HG02642 (cell line): ENCODE data around the gene LRRFIP2.
"Not testable (repeated sequence)": the region's sequence is repeated elsewhere in the genome, so short reads cannot be mapped to it uniquely, and the experiment has no call there.

Source experiments
- ATAC-seq: cut with Tn5 transposase; IDR thresholded peaks from one replicate; pipeline ENCODE4 v1.9.1; 2021; ENCODE audit warnings: mild to moderate bottlenecking; ENCODE audit not compliant: unreplicated experiment, poor library complexity

LRRFIP2 gene

DNA sequence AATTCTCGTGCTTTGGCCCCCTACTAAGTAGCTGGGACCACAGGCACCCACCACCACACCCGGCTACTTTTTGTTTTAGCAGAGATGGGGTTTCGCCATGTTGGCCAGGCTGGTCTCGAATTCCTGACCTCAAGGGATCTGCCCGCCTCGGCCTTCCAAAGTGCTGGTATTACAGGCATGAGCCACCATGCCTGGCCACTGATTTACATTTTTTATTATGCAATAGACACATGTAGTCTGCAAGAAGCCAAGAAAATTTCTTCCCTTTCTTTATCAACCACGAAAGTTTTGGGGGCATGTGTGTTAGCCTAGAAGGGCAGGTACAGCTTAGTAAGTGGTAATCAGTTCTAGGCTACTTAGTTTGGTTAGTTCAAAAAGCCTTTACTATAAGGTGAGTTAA is 51.1 kb downstream of the LRRFIP2 start:
- ATAC-seq = no peak

DNA sequence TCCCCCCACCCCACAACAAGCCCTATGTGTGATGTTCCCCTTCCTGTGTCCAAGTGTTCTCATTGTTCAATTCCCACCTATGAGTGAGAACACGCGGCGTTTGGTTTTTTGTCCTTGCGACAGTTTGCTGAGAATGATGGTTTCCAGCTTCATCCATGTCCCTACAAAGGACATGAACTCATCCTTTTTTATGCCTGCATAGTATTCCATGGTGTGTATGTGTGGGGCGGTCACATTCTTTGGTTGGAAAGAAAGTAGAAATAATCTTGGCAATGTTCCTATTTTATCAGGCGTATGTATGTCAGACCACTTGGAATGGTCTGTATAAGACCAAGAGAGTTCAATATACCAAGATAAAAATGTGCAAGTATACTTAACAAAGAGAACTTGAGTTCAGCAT is 52.3 kb downstream of the LRRFIP2 start:
- ATAC-seq = not testable (repeated sequence)

DNA sequence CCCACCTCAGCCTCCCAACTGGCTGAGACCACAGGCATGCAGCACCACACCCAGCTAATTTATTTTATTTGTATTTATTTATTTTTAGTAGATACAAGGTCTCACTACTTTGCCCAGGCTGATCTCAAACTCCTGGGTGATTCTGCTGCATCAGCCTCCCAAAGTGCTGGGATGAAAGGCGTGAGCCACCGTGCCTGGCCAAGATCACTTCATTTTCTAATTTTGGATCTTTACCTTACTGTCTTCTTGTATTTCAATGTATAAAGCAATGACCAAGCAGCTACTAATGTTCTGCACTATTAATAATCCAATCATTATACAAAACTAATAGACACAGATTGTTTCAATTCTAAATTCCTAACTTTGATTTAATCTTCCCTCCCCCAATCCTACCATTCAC is 56.2 kb downstream of the LRRFIP2 start:
- ATAC-seq = no peak

DNA sequence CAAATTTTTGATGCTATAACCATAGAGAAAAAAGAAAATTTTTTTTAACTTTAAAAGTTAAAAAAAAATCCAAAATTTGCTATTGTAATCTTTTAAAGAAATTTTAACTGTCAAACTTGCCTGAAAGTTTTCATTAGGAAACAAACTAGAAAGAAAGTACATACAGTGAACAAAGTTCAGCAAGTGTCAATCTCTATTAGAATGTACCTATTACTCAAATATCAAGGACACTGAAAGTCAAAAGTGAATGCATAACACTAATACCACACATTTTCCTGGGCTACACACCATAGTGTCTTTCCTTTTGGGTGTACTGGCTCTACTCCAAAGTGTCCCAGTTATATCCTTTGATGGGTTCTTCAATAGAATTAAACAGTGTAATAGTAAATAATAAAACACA is 56.8 kb downstream of the LRRFIP2 start:
- ATAC-seq = no peak

DNA sequence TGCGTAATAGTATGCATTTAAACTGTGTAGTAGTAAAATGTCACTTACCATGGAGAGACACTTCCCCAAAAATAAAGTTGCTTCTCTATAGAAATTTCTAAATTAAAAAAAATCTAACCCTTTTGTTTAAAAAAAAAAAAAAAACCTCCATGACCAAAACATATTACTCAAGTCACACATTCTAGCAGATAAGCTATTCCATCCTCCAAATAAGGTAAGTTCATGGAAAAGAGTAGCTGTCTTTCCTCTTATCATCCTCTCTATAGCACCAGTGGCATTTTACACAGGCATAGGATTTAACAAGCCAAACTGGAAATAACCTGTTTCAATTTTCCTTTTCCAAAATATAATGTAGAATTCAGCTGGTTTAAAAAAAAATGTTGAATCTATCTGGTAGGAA is 57.4 kb downstream of the LRRFIP2 start:
- no peak for ATAC-seq

DNA sequence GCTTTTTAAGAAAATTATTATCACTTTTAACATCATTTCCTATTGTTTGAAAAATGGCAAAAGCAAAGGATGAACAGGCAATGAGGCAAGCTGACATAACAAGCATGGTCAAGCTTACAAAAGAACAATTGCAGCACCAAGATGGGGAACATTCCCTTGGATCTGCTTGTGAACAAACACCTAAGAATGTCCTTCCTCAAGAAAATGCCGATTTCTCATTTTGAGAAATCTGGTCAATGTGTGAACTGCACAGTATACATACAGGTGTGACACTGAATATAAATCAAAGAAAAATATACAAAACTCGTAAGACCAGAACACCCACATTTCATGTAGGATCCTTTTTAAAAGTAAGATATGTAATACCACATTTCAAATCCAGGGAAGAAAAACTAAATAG is 58.9 kb downstream of the LRRFIP2 start:
- no peak for ATAC-seq

DNA sequence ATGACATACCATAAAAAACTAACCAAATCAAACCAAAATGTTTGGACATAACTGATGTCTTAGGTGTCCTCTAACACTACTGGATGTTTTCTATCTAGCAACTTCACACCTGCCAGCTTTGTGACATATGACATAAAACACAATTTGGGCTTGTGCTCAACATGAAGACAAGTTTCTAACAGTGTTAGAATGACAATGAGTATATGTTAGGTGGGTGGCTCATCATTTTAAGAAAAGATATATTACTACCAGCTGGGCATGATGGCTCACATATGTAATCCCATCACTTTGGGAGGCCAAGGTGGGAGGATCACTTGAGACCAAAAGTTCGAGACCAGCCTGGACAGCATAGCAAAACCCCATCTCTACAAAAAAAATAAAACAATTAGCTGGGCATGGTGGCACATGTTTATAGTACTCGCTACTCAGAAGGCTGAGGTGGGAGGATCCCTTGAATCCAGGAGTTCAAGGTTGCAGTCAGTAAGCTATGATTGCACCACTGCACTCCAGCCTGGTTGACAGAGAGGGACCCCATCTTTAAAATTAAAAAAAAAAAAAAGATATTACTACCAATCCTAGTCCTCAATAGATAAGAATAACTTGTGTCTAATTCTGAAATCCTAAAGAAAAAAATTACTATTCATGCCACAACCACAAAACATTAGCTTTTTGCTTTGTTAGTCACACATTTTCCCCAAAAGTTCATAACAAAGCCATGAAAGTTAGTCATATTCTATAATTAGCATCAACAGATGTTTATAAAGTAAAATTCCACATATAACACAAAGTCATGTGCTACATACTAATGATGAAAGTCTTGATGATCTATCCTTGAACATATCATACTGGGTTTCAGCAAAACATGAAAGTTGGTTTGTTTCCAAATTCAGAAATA is 59.9 kb downstream of the LRRFIP2 start:
- no peak for ATAC-seq

DNA sequence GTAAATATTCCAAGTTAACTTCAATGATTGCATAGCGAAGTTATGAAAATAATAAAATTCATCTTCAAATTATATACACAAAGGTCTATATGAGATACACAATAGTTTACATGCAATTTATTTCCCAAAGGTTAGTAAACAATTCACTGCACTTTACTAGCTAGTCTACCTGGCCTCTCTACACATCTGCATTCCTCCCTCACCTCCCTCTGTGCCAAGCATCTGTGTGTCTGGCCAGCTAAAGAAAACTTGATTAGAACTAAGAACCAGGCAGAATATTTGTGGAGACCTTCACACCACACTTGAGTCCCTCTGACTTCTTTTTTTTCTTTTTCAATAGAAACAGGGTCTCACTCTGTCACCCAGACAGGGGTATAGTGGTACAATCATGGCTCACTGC is 61.4 kb downstream of the LRRFIP2 start:
- no peak for ATAC-seq

DNA sequence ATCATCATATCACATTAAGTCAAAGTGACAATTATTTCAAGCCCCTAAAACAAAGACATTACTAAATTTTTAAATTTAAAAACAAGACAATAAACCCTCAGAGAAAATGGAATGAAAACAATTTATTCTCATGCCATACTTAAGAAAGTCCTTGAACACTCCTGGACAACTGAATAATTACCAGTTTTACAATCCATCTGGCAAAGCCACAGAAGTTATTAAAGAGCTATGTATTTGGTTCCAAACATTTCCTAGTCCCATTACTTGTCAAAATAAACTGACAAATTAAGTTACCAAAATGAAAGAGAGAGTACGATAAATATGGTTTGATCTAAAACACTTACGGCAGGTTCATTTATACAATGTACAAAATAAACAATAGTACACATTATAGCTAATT is 63.2 kb downstream of the LRRFIP2 start:
- ATAC-seq = no peak

DNA sequence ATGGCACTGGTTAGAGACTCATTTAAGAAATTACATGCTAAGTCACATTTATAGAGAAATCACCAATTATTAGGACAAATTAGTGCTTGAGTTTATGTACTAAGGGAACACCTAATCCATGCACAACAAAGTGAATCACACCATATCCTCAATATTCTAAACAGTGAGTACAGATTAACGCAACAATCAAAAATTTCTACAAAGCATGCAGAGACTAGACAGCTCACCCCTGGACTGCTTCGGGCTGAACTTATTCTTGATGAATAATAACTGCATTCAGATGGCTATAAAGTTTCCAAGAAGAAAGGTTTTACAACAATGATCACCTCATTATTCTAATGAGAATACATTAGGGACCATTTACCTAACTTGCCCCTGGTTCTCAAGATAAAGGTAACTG is 66.5 kb downstream of the LRRFIP2 start:
- no peak for ATAC-seq

DNA sequence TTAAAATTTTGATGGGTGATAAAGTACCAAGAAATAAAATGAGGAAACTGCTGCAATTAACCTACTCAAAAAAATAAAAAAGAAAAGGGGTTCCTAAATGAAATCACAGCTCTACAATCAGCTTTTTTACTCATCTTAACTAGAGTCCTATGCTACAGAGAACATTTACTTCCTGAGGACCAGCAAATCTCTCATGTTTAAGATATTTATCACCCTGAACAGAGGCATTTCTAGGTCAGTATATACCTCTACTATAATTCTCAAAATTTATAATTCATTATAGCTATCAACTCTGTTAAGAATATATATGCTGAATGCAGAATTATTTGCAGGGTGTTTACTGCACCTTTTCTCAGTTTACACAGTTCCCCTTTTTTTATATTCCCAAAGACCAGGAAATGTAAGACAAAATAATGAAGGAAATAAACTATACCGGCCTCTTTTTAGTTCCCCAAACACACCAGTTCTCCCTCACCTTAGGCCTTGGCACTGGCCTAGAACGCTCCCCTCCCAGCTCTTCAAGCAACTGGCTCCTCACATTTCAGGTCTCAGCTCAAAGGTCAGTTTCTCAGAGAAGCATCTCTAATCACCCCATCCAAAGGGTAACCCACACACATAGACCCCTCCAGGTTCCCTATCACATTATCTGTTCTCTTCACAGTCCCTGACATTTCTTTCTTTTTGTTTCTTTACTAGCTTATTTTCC is 71.1 kb downstream of the LRRFIP2 start:
- ATAC-seq = no peak

DNA sequence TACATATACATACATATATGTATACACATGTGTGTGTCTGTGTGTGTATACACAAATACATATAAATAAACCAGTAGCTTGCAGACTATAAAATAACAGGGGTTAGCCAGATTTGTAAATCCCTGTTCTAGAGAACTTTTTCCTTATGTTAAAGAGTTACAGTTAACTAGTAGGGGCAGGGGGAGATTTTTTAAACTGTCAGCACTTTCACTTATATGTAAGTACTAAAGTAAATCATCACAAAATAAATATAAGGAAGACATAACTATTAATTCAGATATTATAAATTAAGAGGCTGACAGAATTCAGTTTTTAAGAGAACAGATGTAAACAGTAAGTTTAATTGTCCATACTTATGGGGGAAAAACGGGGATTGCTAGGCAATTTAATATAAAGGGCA is 74.0 kb downstream of the LRRFIP2 start:
- ATAC-seq = no peak

DNA sequence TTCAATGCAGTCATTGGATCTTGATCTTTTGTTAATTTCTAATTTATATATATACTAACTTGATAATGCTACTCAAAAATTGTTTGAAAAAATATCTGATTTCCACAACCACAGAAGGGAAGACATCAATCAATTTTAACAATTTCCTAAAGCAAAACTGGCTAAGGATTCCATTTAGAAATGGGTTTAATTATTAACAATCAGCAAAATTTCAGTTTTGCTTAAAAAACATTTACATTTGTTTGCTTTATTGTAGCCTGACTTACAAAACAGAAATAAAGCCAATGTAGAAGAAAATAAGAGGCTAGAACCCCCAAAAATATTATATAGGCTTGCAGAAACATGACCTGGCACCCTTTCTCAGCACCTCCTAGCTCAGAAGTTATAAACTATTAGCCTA is 74.9 kb downstream of the LRRFIP2 start:
- no peak for ATAC-seq

DNA sequence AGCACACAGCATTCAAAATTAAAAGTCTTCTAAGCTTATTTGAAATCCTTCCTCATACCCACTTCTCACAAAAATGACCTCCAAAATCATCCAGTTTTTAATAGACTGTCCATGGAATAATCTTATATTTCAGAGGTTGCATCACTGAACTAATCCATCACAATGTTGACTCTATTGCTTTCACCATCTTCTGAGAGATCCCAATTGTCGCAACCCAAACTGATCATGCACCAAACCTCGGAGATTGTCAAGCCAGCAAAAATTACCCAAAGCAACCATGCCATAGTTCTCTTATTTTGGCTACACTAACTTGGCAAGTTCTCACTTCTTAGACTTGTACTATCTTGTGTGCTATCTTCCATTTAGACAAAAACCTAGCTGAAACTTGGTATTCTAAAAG is 75.5 kb downstream of the LRRFIP2 start:
- ATAC-seq = no peak

DNA sequence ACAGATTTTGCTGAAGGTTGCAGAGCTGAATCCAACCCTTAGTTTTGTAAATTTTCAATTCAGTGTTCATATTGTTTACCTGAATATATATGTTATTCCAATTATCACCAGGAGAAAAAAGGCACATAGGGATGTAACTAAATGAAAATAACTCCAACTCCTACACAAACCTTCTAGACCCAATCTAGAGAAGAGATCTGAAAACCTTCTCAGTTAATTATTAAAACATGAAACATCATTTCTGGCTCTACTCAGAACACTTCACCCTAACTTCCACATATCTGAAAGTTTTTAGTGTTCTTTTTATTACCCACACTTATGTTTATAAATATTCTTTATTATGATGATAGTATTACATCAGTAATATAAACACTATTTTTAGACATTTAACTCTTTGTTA is 76.6 kb downstream of the LRRFIP2 start:
- ATAC-seq = no peak

DNA sequence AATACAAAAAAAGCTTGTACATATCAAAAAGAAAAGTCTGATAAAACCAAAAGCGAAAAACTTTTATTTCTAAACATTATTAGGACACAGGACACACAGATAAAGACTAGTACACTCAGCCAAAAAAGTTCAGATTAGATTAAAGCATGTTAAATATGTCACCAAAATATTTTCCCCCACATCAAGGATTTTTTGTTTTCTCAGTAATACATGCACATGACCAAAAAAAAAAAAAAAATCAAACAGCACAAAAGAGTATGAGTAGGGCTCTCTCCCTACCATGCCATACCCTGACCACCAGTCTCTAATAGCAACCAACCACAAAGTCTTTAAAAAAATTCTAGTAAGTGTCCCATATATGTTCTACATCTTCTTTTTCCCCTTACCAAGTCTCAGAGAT is 77.4 kb downstream of the LRRFIP2 start:
- no peak for ATAC-seq

DNA sequence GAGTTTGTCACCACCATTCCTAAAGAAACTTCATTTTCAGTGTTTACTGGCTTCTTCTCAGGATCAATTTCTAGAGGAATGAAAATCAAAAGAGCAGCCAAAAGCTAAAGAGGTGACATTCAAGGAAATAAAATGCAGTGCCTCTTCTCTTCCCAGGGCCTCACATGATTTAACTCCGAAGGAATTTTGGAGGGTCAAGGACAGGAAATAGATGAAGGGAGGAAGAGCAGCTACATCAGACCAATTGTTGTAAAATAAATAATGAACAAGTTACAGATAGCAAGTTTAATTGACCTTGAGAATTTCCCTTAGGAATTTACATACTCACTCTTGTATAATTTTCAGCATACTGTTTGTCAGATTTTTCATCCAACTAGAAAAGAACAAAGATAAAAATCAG is 78.1 kb downstream of the LRRFIP2 start:
- no peak for ATAC-seq

DNA sequence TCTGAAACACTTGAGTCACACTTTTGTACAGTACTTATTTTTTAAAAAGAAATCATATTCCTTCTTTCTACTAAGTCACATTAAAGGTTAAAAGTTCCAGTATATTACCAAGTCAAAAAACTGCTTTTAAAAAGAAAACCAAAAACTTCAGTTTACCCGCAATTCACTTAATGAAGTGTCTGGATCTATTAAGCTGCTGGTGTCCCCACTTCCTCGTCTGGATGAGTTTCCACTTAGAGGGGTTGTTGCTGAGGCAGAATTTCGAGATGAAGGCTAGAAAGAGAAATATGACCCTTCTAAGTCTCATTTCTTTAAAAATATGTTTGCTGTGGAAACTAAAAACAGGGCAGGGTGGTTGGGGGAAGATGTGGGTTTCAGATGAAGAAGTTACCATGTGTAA is 79.7 kb downstream of the LRRFIP2 start:
- no peak for ATAC-seq

DNA sequence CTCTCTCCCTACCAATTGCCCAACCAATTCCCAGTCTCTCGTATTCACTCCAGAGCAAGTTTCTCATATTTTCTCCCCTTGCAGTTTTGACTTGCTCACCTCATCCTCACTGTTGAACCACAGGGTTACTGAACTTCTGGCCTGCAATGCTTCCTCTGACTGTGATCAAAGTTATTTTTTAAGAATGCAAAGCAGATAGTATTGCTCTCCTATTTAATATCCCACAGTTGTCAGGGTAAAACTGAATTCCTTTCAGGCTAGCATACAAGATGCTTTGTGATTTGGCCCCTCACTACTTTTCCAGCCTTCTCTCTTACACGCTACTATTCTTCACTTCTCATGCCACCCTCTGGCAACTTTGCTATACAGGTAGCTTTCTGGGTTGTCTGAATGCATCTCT is 80.9 kb downstream of the LRRFIP2 start:
- no peak for ATAC-seq

DNA sequence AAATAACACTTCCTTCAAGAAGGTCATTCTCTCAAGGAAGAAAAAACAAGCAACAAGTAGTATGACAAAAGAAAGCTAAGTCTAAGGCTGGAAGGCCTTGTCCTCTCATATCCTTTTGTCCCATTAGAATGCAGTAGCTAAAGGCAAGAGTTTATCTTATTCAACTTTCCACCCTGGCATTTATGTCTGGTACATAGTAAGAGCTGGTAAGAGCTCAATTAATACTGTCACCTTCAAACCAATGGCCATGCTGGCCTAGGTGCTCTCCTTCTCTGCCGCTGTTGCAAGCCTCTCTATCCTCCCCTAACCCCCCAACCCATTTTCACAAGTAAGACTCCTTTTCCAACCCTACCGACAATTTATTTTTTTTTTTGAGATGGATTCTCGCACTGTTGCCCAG is 81.9 kb downstream of the LRRFIP2 start:
- no peak for ATAC-seq

DNA sequence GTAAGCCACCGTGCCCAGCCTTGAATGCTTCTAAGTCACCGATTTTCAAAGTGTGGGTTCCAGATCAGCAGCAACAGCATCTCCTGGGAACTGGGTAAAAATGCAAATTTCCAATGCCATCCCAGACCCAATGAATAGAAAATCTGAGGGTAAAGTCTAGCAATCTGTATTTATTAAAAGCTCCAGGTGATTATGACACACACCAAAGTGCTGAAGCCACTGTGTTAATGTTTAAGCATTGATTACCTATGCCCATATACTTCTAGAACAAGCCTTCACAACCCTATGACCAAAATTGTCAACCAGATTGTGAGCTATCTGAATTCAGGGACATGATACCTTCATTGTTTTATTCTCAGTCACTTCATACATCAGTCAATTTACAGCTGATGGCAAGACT is 86.5 kb downstream of the LRRFIP2 start:
- ATAC-seq = no peak

DNA sequence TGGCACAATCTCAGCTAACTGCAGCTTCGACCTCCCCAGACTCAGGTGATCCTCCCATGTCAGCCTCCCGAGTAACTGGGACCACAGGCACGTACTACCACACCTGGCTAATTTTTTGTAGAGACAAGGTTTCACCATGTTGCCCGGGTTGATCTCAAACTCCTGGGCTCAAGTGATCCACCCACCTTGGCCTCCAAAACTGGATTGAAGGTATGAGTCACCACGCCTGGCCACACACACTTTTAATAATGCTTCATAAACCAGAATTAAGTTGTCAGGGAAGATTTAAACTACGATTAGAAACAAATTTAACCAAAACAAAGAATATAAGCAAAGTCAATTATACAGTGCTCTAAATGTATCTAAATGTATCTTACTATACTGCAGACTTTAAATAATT is 87.5 kb downstream of the LRRFIP2 start:
- no peak for ATAC-seq
